GM18505 (cell line): Measurements from ENCODE around the gene ADGRG2.

ENCODE experiments used
- ATAC-seq: cut with Tn5 transposase; IDR thresholded peaks from one replicate; pipeline ENCODE4 v1.9.1; 2021; ENCODE audit not compliant: unreplicated experiment
- POLR2A ChIP-seq: IDR thresholded peaks from 4 replicates; pipeline ENCODE4 v1.6.1; 2011; ENCODE audit warnings: borderline replicate concordance; ENCODE audit not compliant: insufficient read depth, insufficient read length; ENCODE audit errors: extremely low read depth

Gene ADGRG2

DNA sequence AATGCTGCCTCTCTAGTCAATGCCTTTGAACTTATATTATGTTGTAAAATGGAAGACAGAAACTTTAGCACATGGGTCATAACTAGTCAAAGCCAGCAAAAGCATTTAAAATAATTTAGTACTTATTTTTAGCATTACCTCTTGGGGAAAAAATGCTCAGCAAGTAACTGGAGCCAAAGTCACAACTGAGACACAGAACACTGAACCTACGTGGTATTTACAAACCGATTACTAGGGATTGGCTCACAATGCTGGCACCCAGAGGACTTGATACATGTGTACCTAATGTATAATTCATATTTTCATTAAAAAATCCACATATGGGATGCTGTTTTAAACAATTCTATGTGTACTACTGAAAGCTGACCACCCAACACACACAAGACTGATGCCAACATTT is 176.8 kb downstream of the ADGRG2 start:
- no peak for ATAC-seq
- no peak for TF ChIP-seq POLR2A

DNA sequence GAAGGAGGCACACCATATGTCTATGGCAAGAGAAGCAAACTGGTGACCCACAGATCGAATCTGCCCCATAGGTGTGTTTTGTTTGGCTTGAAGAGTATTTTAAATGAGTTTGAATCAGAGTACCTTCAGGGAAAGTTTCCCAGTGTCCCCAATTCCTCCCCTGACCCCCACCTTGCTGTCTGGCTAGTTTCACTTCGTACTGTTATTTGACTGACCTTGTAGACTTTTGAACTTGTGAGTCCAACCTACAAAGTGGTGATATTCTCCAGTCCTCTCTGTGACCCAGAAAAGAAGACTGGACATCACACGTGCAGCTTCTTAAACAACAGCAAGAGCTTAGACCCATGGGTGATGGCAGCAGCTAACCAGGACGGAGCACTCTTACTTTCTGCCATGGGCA is 177.8 kb downstream of the ADGRG2 start:
- ATAC-seq, result no peak
- no peak for TF ChIP-seq POLR2A

DNA sequence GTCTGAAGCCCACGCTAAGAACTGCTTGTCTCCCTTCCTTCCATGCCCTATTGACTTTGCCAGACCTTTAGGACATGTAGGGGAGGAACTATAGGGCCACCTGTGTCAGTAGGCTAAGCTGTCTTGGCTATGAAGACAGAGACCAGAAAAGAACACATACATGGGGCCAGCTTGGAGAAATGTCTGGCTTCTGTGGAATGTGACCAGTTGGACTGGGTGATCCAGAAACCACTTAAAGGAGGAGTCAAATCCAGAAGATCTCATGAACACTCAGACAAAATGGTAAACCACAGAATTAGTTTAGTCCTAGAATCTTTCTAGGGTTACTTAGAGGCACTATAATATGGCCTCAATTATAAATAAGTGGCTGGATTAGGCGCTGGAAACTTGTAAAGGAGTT is 180.4 kb downstream of the ADGRG2 start:
- TF ChIP-seq POLR2A, result no peak

More for the DNA sequence above, 180.4 kb downstream of the ADGRG2 start:
- ATAC-seq, result no peak
